Small intestine (tissue), 7 donors: Measurements from ENCODE around the gene CPLANE1. TPM values are rescaled to one million over a fixed set of nuclear protein-coding genes. Genes with fewer than 3 reads are reported as not detected.
"Not testable (repeated sequence)": the region's sequence is repeated elsewhere in the genome, so short reads cannot be mapped to it uniquely, and the experiment has no call there.

Experiments used
- DNase-seq, 2 donors: peaks; one replicate each; pipeline versions ENCODE4 v3.0.0 to v3.0.0-alpha.2; 2013
- FAIRE-seq: peaks from 2 replicates; lab custom pipeline; 2012; peaks lifted over from hg19 to GRCh38; lab: Jason Lieb, UNC
- H3K27ac ChIP-seq, 3 donors: one replicate each; pipeline ENCODE4 v1.5.1; 2013; ENCODE audit warnings: low read length in 2 of 3, mild to moderate bottlenecking in 2 of 3, control low read depth in 1 of 3, inconsistent platforms in 1 of 3, low read depth in 1 of 3, moderate library complexity in 1 of 3
- H3K27me3 ChIP-seq, 3 donors: one replicate each; pipeline ENCODE4 v1.6.1; 2013; ENCODE audit warnings: low read length in 3 of 3, inconsistent platforms in 1 of 3; ENCODE audit not compliant: control insufficient read depth in 3 of 3, insufficient read depth in 3 of 3
- H3K36me3 ChIP-seq, 3 donors: one replicate each; pipeline ENCODE4 v1.6.1; 2013; ENCODE audit warnings: low read length in 3 of 3, inconsistent platforms in 1 of 3, low read depth in 1 of 3, mild to moderate bottlenecking in 1 of 3, moderate library complexity in 1 of 3; ENCODE audit not compliant: control insufficient read depth in 3 of 3, insufficient read depth in 2 of 3
- H3K4me1 ChIP-seq, 3 donors: one replicate each; pipeline ENCODE4 v1.6.1; 2013; ENCODE audit warnings: low read length in 2 of 3, inconsistent platforms in 1 of 3, low read depth in 1 of 3, mild to moderate bottlenecking in 1 of 3, moderate library complexity in 1 of 3; ENCODE audit not compliant: control insufficient read depth in 3 of 3, insufficient read depth in 2 of 3
- H3K4me3 ChIP-seq, 3 donors: one replicate each; pipeline ENCODE4 v1.5.1; 2013; ENCODE audit warnings: low read length in 3 of 3, control low read depth in 1 of 3, inconsistent platforms in 1 of 3, low read depth in 1 of 3, mild to moderate bottlenecking in 1 of 3, moderate library complexity in 1 of 3
- H3K9me3 ChIP-seq, 2 donors: one replicate each; pipeline ENCODE4 v1.6.1; 2013; ENCODE audit warnings: low read depth in 1 of 2, low read length in 1 of 2; ENCODE audit not compliant: control insufficient read depth in 2 of 2, insufficient read depth in 1 of 2
- whole genome bisulfite sequencing, 3 donors: extraction: QIAGEN DNeasy Blood & Tissue Kit; methylation state at CpG; one replicate each; pipeline ENCODE4 v1.1.7; 2013; 5-methylcytosine and 5-hydroxymethylcytosine counted together
- polyA plus RNA-seq, 4 donors: library from polyadenylated mRNA; stranded (reverse) in 3 of 4; unstranded in 1 of 4; fragments of 200-250 nt in 3 of 4; fragments of 120-200 nt in 1 of 4; gene quantifications; one replicate each; pipeline versions ENCODE4 v1.2.1 to v1.2.3, GENCODE V29; 2013
- donor health status: healthy with polysubstance abuse.
- donor health status: control.
- donor health status: control.
- donor health status: Bipolar disorder and iron deficiency.
- donor health status: healthy.

CPLANE1 gene
- polyA plus RNA-seq, 4 donors: 0.22 to 10.5 (median 0.81) TPM

DNA sequence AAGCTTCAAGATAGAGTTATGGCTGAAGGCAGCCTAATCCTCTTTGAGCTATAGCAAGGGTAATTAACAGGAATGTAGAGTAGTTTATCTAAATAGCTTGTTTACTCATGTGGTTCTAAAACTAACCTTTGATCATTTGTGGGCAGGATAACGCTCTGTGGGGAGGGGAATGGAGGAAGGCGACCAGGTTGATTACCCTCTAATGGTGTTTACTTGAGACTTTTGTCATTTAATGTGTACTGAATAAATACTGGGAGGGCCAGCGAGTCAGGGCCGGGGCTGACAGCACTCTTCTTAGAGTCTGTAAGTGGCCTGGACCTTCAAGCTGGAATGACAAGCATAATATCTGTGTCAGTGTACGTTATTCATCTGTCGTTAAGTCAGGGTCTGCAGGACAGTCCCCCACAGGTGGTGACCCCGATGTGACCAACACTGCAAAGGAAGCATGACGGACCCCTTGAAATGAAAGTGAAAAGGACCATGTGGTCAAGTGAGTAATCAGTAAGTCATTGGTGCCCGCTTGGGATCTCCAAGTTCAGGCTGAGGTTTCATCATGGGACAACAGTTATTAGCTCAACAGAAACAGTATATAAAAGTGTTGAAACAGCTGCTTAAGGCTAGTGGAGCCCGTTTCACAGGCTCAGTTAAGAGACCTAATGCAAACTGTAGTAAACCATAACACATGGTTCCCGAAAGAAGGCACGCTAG is 162.6 kb downstream of the CPLANE1 start:
- Histone ChIP-seq H3K36me3 (peaks cover 0 to 3% (median 0%) of the 10 kb centered on the region in 3 donors), H3K27ac (no peak overlapping the region), H3K9me3 (peaks cover 0 to 24% of the 10 kb centered on the region in 2 donors), H3K27me3 (no peaks in the 10 kb centered on the region), H3K4me3 (no peak overlapping the region), H3K4me1 (peaks cover 3 to 17% (median 11%) of the 10 kb centered on the region in 3 donors)
- WGBS, 3 donors: 54 to 67% (median 55%) methylated on average over 12 of the region's 12 CpGs
- FAIRE-seq (no peak), DNase-seq (peak; percentile 48 to 85)

DNA sequence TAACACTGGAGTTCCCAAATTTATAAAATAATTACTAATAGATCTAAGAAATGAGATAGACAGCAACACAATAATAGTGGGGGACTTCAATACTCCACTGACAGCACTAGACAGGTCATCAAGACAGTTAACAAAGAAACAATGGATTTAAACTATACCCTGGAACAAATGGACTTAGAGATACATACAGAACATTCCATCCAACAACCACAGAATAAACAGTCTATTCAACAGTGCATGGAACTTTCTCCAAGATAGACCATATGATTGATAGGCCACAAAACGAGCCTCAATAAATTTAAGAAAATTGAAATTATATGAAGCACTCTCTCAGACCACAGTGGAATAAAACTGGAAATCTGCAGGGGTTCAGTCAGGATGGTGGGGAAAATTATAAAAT is 163.2 kb downstream of the CPLANE1 start:
- not testable (repeated sequence) for H3K27me3 ChIP-seq, FAIRE-seq, H3K36me3 ChIP-seq, H3K4me3 ChIP-seq, H3K27ac ChIP-seq, DNase-seq
- WGBS, 3 donors: 42 to 64% (median 42%) methylated on average over 1 of the region's 1 CpG
- peaks cover 0 to 24% of the 10 kb centered on the region in 2 donors for H3K9me3 ChIP-seq
- H3K4me1 ChIP-seq: peaks cover 3 to 17% (median 11%) of the 10 kb centered on the region in 3 donors

- H3K27me3 ChIP-seq, DNase-seq, H3K36me3 ChIP-seq, H3K4me1 ChIP-seq, H3K27ac ChIP-seq, FAIRE-seq, H3K4me3 ChIP-seq: not testable (repeated sequence)
- H3K9me3 ChIP-seq: peaks cover 0 to 21% of the 10 kb centered on the region in 2 donors
- WGBS, 3 donors: 71 to 88% (median 85%) methylated on average over 2 of the region's 2 CpGs
Measured at GRCh38 chr5:37082977-37083376, 166.2 kb downstream of the CPLANE1 start.

- Histone ChIP-seq H3K9me3 (peaks cover 0 to 3% of the 10 kb centered on the region in 2 donors), H3K4me3 (no peak overlapping the region), H3K4me1 (no peaks in the 10 kb centered on the region), H3K36me3 (peaks cover 0 to 7% (median 0%) of the 10 kb centered on the region in 3 donors), H3K27me3 (no peaks in the 10 kb centered on the region), H3K27ac (no peak overlapping the region)
- DNase-seq (no peak), FAIRE-seq (no peak)
- 94 to 97% (median 96%) methylated on average over 3 of the region's 3 CpGs for WGBS, 3 donors
Measured at GRCh38 chr5:37080697-37081096, 168.5 kb downstream of the CPLANE1 start.

GRCh38 chr5:37077146-37077545 is 172.0 kb downstream of the CPLANE1 start:
- Histone ChIP-seq H3K27ac (no peak overlapping the region), H3K4me1 (no peaks in the 10 kb centered on the region), H3K36me3 (peaks cover 0 to 7% (median 0%) of the 10 kb centered on the region in 3 donors), H3K9me3 (no peaks in the 10 kb centered on the region), H3K27me3 (no peaks in the 10 kb centered on the region), H3K4me3 (no peak overlapping the region)
- FAIRE-seq (no peak), DNase-seq (no peak)
- 58 to 82% (median 58%) methylated on average over 1 of the region's 1 CpG for whole genome bisulfite sequencing, 3 donors

- no peak for FAIRE-seq
- no peak overlapping the region for H3K27ac ChIP-seq
- no peaks in the 10 kb centered on the region for H3K9me3 ChIP-seq
- H3K4me3 ChIP-seq: no peak overlapping the region
- H3K27me3 ChIP-seq: no peaks in the 10 kb centered on the region
- peaks cover 0 to 4% (median 0%) of the 10 kb centered on the region in 3 donors for H3K36me3 ChIP-seq
- WGBS, 3 donors: 72 to 88% (median 81%) methylated on average over 3 of the region's 3 CpGs
- no peaks in the 10 kb centered on the region for H3K4me1 ChIP-seq
- no peak for DNase-seq
Measured at GRCh38 chr5:37075399-37075950, 173.7 kb downstream of the CPLANE1 start.

DNA sequence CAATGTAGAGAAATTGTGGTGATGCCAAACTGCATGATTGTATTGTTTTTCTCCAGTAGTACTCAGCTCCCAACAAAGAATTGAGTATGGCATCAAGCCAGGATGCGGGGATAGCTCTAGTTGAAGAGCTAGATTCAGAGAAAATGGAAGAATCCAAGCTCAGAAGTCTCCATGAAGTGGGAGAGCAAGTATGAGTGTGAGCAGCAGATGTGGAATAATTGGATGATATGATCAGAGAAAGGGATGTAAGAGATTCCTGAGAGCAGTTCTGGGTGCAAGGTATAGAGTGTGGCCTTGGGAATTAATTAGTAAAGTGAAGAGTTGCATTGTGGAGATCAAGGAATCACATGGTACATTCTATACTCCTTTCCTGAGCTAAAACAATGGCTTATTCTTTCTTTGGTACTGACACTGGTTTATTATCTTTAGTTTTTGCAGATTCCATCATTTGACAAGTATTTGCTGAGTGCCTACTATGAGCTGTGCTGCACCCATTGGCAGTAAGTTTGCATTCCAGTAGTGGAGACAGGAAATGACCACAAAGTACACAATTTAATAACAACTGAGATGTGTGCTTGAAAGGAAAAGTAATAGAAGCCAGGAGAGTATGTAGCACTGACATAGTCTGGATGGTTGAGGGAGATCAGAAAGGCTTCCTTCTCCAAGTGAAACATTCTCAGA is 177.1 kb downstream of the CPLANE1 start:
- 54 to 80% (median 79%) methylated on average over 1 of the region's 1 CpG for WGBS, 3 donors
- Histone ChIP-seq H3K9me3 (no peaks in the 10 kb centered on the region), H3K27ac (no peak overlapping the region), H3K4me1 (no peaks in the 10 kb centered on the region), H3K36me3 (no peaks in the 10 kb centered on the region), H3K4me3 (no peak overlapping the region), H3K27me3 (no peaks in the 10 kb centered on the region)
- FAIRE-seq: no peak
- DNase-seq: no peak

DNA sequence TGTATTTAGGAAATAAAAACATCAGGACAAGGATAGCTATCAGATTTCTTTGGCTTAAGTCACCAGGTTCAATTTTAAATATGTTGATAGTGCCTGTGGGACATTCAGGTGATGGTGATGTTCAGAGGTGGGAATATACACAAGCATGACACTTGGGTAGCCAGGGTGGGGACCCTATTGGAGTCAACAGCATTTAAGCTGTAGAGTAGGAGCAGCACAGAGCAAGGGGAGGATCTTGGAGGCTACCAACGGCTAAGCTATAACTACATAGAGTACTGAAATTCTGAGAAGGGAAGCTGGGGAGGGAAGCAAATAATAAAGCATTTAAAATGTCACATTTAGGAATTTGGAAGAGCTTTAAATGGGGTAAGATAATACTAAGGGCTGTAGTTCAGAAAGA is 177.7 kb downstream of the CPLANE1 start:
- Histone ChIP-seq H3K4me3 (no peak overlapping the region), H3K9me3 (no peaks in the 10 kb centered on the region), H3K4me1 (no peaks in the 10 kb centered on the region), H3K36me3 (no peaks in the 10 kb centered on the region), H3K27me3 (no peaks in the 10 kb centered on the region), H3K27ac (no peak overlapping the region)
- DNase-seq: no peak
- no peak for FAIRE-seq
- WGBS, 3 donors: 80 to 94% (median 88%) methylated on average over 1 of the region's 1 CpG
